GM21367 (cell line): ENCODE measurements around the gene KLHL25.
A peak's percentile ranks its signal among the peaks of the same experiment; 100 is the strongest.

Source experiments
- ATAC-seq: cut with Tn5 transposase; IDR thresholded peaks from one replicate; pipeline ENCODE4 v1.9.1; 2021; ENCODE audit not compliant: unreplicated experiment

KLHL25 gene

GRCh38 chr15:85749261-85750151, 45.2 kb downstream of the KLHL25 start:
- no peak for ATAC-seq

- no peak for ATAC-seq
These were observed 46.0 kb downstream of the KLHL25 start for GRCh38 chr15:85748729-85749128.

GRCh38 chr15:85748176-85748575, 46.5 kb downstream of the KLHL25 start:
- no peak for ATAC-seq

GRCh38 chr15:85746641-85747040, 48.1 kb downstream of the KLHL25 start:
- no peak for ATAC-seq

- ATAC-seq, result no peak
These were observed 49.1 kb downstream of the KLHL25 start for GRCh38 chr15:85745525-85746150.

- ATAC-seq, result no peak
These were observed 49.7 kb downstream of the KLHL25 start for GRCh38 chr15:85745023-85745422.

GRCh38 chr15:85744579-85744978, 50.1 kb downstream of the KLHL25 start:
- no peak for ATAC-seq

- no peak for ATAC-seq
These were observed 51.2 kb downstream of the KLHL25 start for GRCh38 chr15:85743392-85744055.

GRCh38 chr15:85742186-85742821, 52.4 kb downstream of the KLHL25 start:
- no peak for ATAC-seq

- no peak for ATAC-seq
These were observed 53.1 kb downstream of the KLHL25 start for GRCh38 chr15:85741662-85742061.

GRCh38 chr15:85741021-85741421, 53.7 kb downstream of the KLHL25 start:
- no peak for ATAC-seq

GRCh38 chr15:85737061-85737460, 57.7 kb downstream of the KLHL25 start:
- ATAC-seq, result no peak

- ATAC-seq, result no peak
These were observed 61.3 kb downstream of the KLHL25 start for GRCh38 chr15:85733416-85733815.

GRCh38 chr15:85730001-85730820, 64.5 kb downstream of the KLHL25 start:
- ATAC-seq, result peak; percentile 52

- ATAC-seq, result no peak
These were observed 67.7 kb downstream of the KLHL25 start for GRCh38 chr15:85727068-85727467.

GRCh38 chr15:85726454-85726853, 68.3 kb downstream of the KLHL25 start:
- ATAC-seq, result no peak

- no peak for ATAC-seq
These were observed 69.2 kb downstream of the KLHL25 start for GRCh38 chr15:85725564-85725963.

GRCh38 chr15:85725019-85725418, 69.7 kb downstream of the KLHL25 start:
- ATAC-seq, result no peak

- no peak for ATAC-seq
These were observed 70.5 kb downstream of the KLHL25 start for GRCh38 chr15:85723960-85724945.
